SW480 (cell line): Measurements from ENCODE around the gene B4GALT2.

Experiments used
- DNase-seq: peaks from one replicate; pipeline ENCODE4 v3.0.0-alpha.2; 2016; ENCODE audit warnings: low spot score

The B4GALT2 gene

GRCh38 chr1:43984855-43985254 lies 5.8 kb downstream of the B4GALT2 start:
- DNase-seq, result no peak

- no peak for DNase-seq
These were observed 7.1 kb downstream of the B4GALT2 start for GRCh38 chr1:43985984-43986595.

- no peak for DNase-seq
These were observed 7.7 kb downstream of the B4GALT2 start for GRCh38 chr1:43986712-43987111.

GRCh38 chr1:43987159-43987902 lies 8.3 kb downstream of the B4GALT2 start:
- DNase-seq, result no peak

GRCh38 chr1:43990271-43991199 lies 11.5 kb downstream of the B4GALT2 start:
- DNase-seq, result no peak

GRCh38 chr1:43991200-43991475 lies 12.1 kb downstream of the B4GALT2 start:
- DNase-seq, result no peak

- peak; percentile 87 for DNase-seq
These were observed 12.6 kb downstream of the B4GALT2 start, which contains the start of gene CCDC24 for GRCh38 chr1:43991476-43992231. Gene CCDC24, plus strand, starts transcription at chr1:43991599. Its CDS starts 280 bp downstream, at chr1:43991879.

- no peak for DNase-seq
These were observed 13.4 kb downstream of the B4GALT2 start for GRCh38 chr1:43992232-43992995.

- DNase-seq, result no peak
These were observed 14.3 kb downstream of the B4GALT2 start for GRCh38 chr1:43993206-43993914.

GRCh38 chr1:43994071-43994470 lies 15.1 kb downstream of the B4GALT2 start:
- DNase-seq, result no peak

- peak; percentile 50 for DNase-seq
These were observed 16.1 kb downstream of the B4GALT2 start for GRCh38 chr1:43994794-43995790.

GRCh38 chr1:43995984-43996732 lies 17.1 kb downstream of the B4GALT2 start:
- DNase-seq, result no peak

- DNase-seq, result no peak
These were observed 17.7 kb downstream of the B4GALT2 start for GRCh38 chr1:43996733-43997115.

- peak; percentile 88 for DNase-seq
These were observed 18.4 kb downstream of the B4GALT2 start for GRCh38 chr1:43997295-43997999.

GRCh38 chr1:43998000-43998378 lies 19.0 kb downstream of the B4GALT2 start:
- DNase-seq, result no peak

- no peak for DNase-seq
These were observed 20.4 kb downstream of the B4GALT2 start for GRCh38 chr1:43999455-43999854.

GRCh38 chr1:44000122-44000665 lies 21.2 kb downstream of the B4GALT2 start:
- DNase-seq, result no peak

- no peak for DNase-seq
These were observed 23.2 kb downstream of the B4GALT2 start for GRCh38 chr1:44002165-44002564.
